Natural killer cell treated with Interleukin-12 subunit alpha and Interleukin-12 subunit beta and Interleukin-15 and Interleukin-18, amount 100 ng/mL, for 72 hours (primary cell): ENCODE results near the gene TARS1. TPM values are rescaled to one million over a fixed set of nuclear protein-coding genes. Genes with fewer than 3 reads are reported as not detected.

Experiments
- ATAC-seq, 2 donors: fragments of 150-1000 bp; cut with Tn5 transposase in 1 of 2; sonication (Bioruptor Pico), chemical (Tn5 transposase) in 1 of 2; 2 replicates each; pipeline ENCODE4 v1.10.0; 2021
- DNase-seq: peaks from one replicate; pipeline ENCODE4 v3.0.0; 2022; ENCODE audit warnings: low spot score
- H3K27ac Mint-ChIP-seq, 2 donors: 1 replicate in 1 of 2; 2 replicates in 1 of 2; pipeline ENCODE4 v1.8.0; 2022; ENCODE audit warnings: mixed read lengths in 2 of 2, mild to moderate bottlenecking in 1 of 2, moderate library complexity in 1 of 2
- H3K27me3 Mint-ChIP-seq, 2 donors: 1 replicate in 1 of 2; 2 replicates in 1 of 2; pipeline ENCODE4 v1.8.0; 2022; ENCODE audit warnings: mixed read lengths in 2 of 2
- H3K36me3 Mint-ChIP-seq: one replicate; pipeline ENCODE4 v1.8.0; 2022; ENCODE audit warnings: mixed read lengths
- H3K4me1 Mint-ChIP-seq, 2 donors: 1 replicate in 1 of 2; 2 replicates in 1 of 2; pipeline ENCODE4 v1.8.0; 2022; ENCODE audit warnings: low read depth in 2 of 2, mixed read lengths in 2 of 2, mild to moderate bottlenecking in 1 of 2
- H3K4me3 Mint-ChIP-seq: one replicate; pipeline ENCODE4 v1.8.0; 2022; ENCODE audit warnings: mixed read lengths
- H3K9me3 Mint-ChIP-seq: 2 replicates; pipeline ENCODE4 v1.8.0; 2022; ENCODE audit warnings: mixed read lengths
- total RNA-seq, 2 donors: library from RNA; stranded (reverse); gene quantifications; one replicate each; pipeline ENCODE4 v1.2.3, GENCODE V29; 2022

TARS1 gene
- total RNA-seq, 2 donors from 2014 or later = 204 to 211 TPM

DNA sequence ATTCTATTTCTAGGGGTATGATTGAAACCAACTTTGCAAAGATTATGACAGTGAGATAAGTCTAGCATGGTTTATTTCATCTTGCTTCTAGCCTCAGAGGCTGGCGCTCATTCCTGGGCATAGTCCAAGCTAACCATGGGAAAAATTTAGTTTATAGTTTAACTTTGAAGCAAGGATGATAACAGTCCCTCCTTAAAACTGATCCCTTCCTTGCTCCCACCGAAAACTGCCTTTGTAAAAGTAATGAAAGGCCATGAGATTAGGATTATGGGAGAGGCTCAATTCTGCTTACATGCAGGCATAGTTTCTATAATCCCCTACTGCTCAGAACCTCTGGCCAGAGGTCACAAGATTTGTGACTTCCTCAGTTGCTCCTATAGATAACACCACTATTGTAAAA, 75.7 kb downstream of the TARS1 start:
- ATAC-seq = no peak
- H3K9me3 Mint-ChIP-seq = peaks cover 7% of the 10 kb centered on the region
- peaks cover 0 to 17% of the 10 kb centered on the region in 2 donors for H3K27me3 Mint-ChIP-seq
- no peaks in the 10 kb centered on the region for H3K4me1 Mint-ChIP-seq
- no peak overlapping the region for H3K4me3 Mint-ChIP-seq
- H3K36me3 Mint-ChIP-seq = no peaks in the 10 kb centered on the region
- H3K27ac Mint-ChIP-seq = no peak overlapping the region
- DNase-seq = no peak
